Rectal smooth muscle tissue (tissue), 1 donor: ENCODE measurements around the gene PPP1R2C.

ENCODE experiments used
- H3K27ac ChIP-seq: one replicate; pipeline ENCODE4 v1.7.0; 2013; ENCODE audit warnings: low read depth, low read length, inconsistent platforms
- H3K27me3 ChIP-seq: one replicate; pipeline ENCODE4 v1.7.0; 2013; ENCODE audit warnings: low read length; ENCODE audit not compliant: control insufficient read depth, insufficient read depth
- H3K36me3 ChIP-seq: one replicate; pipeline ENCODE4 v1.7.0; 2013; ENCODE audit warnings: low read length; ENCODE audit not compliant: control insufficient read depth, insufficient read depth
- H3K4me1 ChIP-seq: one replicate; pipeline ENCODE4 v1.7.0; 2013; ENCODE audit warnings: low read length; ENCODE audit not compliant: control insufficient read depth, insufficient read depth
- H3K4me3 ChIP-seq: one replicate; pipeline ENCODE4 v1.7.0; 2013; ENCODE audit warnings: low read length
- H3K9ac ChIP-seq: one replicate; pipeline ENCODE4 v1.7.0; 2013; ENCODE audit warnings: low read length

The PPP1R2C gene

GRCh38 chrX:42740456-42740855 lies 37.5 kb downstream of the PPP1R2C start:
- H3K4me3 ChIP-seq: no peak overlapping the region
- no peaks in the 10 kb centered on the region for H3K36me3 ChIP-seq
- H3K4me1 ChIP-seq: no peaks in the 10 kb centered on the region
- no peaks in the 10 kb centered on the region for H3K27me3 ChIP-seq
- no peak overlapping the region for H3K27ac ChIP-seq
- no peak overlapping the region for H3K9ac ChIP-seq

DNA sequence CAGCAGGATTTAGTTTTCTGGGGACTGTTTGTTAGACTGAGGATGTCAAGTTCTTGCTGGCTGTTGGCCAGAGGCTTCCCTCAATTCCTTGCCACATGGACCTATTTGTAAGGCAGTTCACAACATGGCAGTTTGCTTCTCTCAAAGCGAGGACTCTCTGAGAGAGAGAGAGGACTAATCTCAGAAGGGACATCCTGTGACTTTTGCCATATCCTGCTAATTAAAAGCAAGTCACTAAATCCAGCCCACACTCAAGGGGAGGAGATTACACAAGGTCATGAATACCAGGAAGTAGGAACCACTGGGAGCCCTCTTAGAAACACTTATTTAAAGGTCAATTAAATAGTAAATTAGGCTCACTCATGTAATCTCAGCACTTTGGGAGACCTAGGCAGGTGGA lies 38.2 kb downstream of the PPP1R2C start:
- no peaks in the 10 kb centered on the region for H3K4me1 ChIP-seq
- no peak overlapping the region for H3K9ac ChIP-seq
- H3K36me3 ChIP-seq: no peaks in the 10 kb centered on the region
- H3K27ac ChIP-seq: no peak overlapping the region
- no peaks in the 10 kb centered on the region for H3K27me3 ChIP-seq
- no peak overlapping the region for H3K4me3 ChIP-seq

- no peak overlapping the region for H3K4me3 ChIP-seq
- no peak overlapping the region for H3K27ac ChIP-seq
- H3K27me3 ChIP-seq: no peaks in the 10 kb centered on the region
- H3K36me3 ChIP-seq: no peaks in the 10 kb centered on the region
- no peak overlapping the region for H3K9ac ChIP-seq
- H3K4me1 ChIP-seq: no peaks in the 10 kb centered on the region
Observed at GRCh38 chrX:42739258-42739657, 38.7 kb downstream of the PPP1R2C start.

DNA sequence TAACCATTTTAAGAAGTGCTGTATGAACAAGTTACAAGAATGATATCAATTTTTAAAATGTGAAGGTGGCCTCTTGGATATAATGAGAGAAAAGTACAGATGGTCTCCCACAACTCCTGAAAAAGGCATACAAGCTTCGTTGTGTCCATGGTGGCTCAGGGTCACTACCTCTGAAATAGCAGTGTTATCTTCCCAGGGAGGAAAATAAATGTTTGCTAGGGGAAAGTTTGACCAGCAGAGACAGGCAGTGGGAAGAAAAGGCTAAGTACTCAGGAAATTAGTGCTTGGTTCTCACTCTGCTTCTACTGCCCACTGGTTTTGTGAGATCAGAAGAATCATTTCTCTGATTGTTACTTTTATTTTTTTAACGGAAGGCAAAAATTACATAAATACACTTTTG lies 39.4 kb downstream of the PPP1R2C start:
- H3K4me3 ChIP-seq: no peak overlapping the region
- H3K27me3 ChIP-seq: no peaks in the 10 kb centered on the region
- no peak overlapping the region for H3K9ac ChIP-seq
- no peaks in the 10 kb centered on the region for H3K36me3 ChIP-seq
- H3K4me1 ChIP-seq: no peaks in the 10 kb centered on the region
- no peak overlapping the region for H3K27ac ChIP-seq

- Histone ChIP-seq H3K4me3 (no peak overlapping the region), H3K4me1 (no peaks in the 10 kb centered on the region), H3K9ac (no peak overlapping the region), H3K36me3 (no peaks in the 10 kb centered on the region), H3K27me3 (no peaks in the 10 kb centered on the region), H3K27ac (no peak overlapping the region)
Observed at GRCh38 chrX:42735250-42735649, 42.7 kb downstream of the PPP1R2C start.

- Histone ChIP-seq H3K4me3 (no peak overlapping the region), H3K27ac (no peak overlapping the region), H3K27me3 (no peaks in the 10 kb centered on the region), H3K36me3 (no peaks in the 10 kb centered on the region), H3K4me1 (no peaks in the 10 kb centered on the region), H3K9ac (no peak overlapping the region)
Observed at GRCh38 chrX:42732506-42732905, 45.5 kb downstream of the PPP1R2C start.
